ENCODE data around the gene TMC2. TPM values are rescaled to one million over a fixed set of nuclear protein-coding genes. Genes with fewer than 3 reads are reported as not detected.
"Not testable (repeated sequence)": the region's sequence is repeated elsewhere in the genome, so short reads cannot be mapped to it uniquely, and the experiment has no call there.

The TMC2 gene
- not detected for total RNA-seq (ENCODE audit: unreplicated experiment)
- long read RNA-seq = 0 reads

- no peaks in the 10 kb centered on the region for H3K9me3 Mint-ChIP-seq (ENCODE audit: unreplicated experiment)
- TF ChIP-seq, protein P1, sequence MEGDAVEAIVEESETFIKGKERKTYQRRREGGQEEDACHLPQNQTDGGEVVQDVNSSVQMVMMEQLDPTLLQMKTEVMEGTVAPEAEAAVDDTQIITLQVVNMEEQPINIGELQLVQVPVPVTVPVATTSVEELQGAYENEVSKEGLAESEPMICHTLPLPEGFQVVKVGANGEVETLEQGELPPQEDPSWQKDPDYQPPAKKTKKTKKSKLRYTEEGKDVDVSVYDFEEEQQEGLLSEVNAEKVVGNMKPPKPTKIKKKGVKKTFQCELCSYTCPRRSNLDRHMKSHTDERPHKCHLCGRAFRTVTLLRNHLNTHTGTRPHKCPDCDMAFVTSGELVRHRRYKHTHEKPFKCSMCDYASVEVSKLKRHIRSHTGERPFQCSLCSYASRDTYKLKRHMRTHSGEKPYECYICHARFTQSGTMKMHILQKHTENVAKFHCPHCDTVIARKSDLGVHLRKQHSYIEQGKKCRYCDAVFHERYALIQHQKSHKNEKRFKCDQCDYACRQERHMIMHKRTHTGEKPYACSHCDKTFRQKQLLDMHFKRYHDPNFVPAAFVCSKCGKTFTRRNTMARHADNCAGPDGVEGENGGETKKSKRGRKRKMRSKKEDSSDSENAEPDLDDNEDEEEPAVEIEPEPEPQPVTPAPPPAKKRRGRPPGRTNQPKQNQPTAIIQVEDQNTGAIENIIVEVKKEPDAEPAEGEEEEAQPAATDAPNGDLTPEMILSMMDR (IDR thresholded peaks at IDR 0.05; ENCODE audit: unreplicated experiment) = no peak
- no peak for DNase-seq (ENCODE audit: low spot score)
- no peaks in the 10 kb centered on the region for H3K36me3 Mint-ChIP-seq (ENCODE audit: low read depth, unreplicated experiment)
- no peak within 1 kb of the TSS for H3K4me3 Mint-ChIP-seq (ENCODE audit: unreplicated experiment)
- H3K27me3 Mint-ChIP-seq (ENCODE audit: unreplicated experiment) = peaks cover 1% of the 10 kb centered on the region
- peaks cover 2% of the 10 kb centered on the region for H3K4me1 Mint-ChIP-seq (ENCODE audit: unreplicated experiment)
- H3K27ac Mint-ChIP-seq (ENCODE audit: unreplicated experiment) = no peak within 1 kb of the TSS
Measured at GRCh38 chr20:2536560-2536986, at the start of gene TMC2. TSS of gene TMC2 (plus strand) at chr20:2536573. CDS start at chr20:2536622, 49 bp downstream.

GRCh38 chr20:2502808-2503384 is 33.5 kb upstream of the TMC2 start:
- not testable (repeated sequence) for H3K9me3 Mint-ChIP-seq (ENCODE audit: unreplicated experiment); H3K4me3 Mint-ChIP-seq (ENCODE audit: unreplicated experiment); DNase-seq (ENCODE audit: low spot score); H3K27ac Mint-ChIP-seq (ENCODE audit: unreplicated experiment); H3K27me3 Mint-ChIP-seq (ENCODE audit: unreplicated experiment)
- Mint-ChIP-seq H3K36me3 (ENCODE audit: low read depth, unreplicated experiment) (peaks cover 27% of the 10 kb centered on the region), H3K4me1 (ENCODE audit: unreplicated experiment) (peaks cover 12% of the 10 kb centered on the region)

DNA sequence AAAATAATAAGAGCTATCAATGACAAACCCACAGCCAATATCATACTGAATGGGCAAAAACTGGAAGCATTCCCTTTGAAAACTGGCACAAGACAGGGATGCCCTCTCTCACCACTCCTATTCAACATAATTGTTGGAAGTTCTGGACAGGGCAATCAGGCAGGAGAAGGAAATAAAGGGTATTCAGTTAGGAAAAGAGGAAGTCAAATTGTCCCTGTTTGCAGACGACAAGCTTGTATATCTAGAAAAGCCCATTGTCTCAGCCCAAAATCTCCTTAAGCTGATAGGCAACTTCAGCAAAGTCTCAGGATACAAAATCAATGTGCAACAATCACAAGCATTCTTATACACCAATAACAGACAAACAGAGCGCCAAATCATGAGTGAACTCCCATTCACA is 31.6 kb upstream of the TMC2 start:
- Mint-ChIP-seq H3K4me1 (ENCODE audit: unreplicated experiment) (peaks cover 18% of the 10 kb centered on the region), H3K36me3 (ENCODE audit: low read depth, unreplicated experiment) (peaks cover 17% of the 10 kb centered on the region)
- not testable (repeated sequence) for H3K27me3 Mint-ChIP-seq (ENCODE audit: unreplicated experiment); H3K9me3 Mint-ChIP-seq (ENCODE audit: unreplicated experiment); H3K4me3 Mint-ChIP-seq (ENCODE audit: unreplicated experiment); H3K27ac Mint-ChIP-seq (ENCODE audit: unreplicated experiment); DNase-seq (ENCODE audit: low spot score)

DNA sequence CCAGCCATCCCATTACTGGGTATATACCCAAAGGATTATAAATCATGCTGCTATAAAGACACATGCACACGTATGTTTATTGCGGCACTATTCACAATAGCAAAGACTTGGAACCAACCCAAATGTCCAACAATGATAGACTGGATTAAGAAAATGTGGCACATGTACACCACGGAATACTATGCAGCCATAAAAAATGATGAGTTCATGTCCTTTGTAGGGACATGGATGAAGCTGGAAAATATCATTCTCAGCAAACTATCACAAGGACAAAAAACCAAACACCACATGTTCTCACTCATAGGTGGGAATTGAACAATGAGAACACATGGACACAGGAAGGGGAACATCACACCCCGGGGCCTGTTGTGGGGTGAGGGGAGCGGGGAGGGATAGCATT is 29.9 kb upstream of the TMC2 start:
- DNase-seq (ENCODE audit: low spot score) = not testable (repeated sequence)

DNA sequence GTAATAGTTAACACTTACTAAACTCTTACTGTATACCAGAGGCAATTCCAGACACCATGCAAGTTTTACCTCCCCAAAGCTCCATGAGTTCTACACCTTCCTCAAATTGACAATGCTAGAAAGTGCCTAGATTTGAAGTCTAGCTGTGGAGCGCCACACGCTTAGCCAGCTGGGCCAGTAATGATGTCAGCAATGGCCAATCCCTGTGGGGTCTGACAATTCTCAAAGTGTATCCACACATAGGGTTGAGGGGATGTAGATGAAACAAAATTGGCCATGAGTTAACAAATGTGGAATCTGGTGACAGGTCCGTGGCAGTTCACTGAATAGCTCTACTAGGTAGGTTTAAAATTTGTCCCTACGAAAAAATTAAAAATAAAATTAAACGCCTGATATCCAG is 28.9 kb upstream of the TMC2 start:
- Mint-ChIP-seq H3K9me3 (ENCODE audit: unreplicated experiment) (no peaks in the 10 kb centered on the region), H3K27ac (ENCODE audit: unreplicated experiment) (no peak overlapping the region), H3K4me3 (ENCODE audit: unreplicated experiment) (peak overlapping the region; percentile 98), H3K4me1 (ENCODE audit: unreplicated experiment) (peaks cover 18% of the 10 kb centered on the region), H3K27me3 (ENCODE audit: unreplicated experiment) (peaks cover 5% of the 10 kb centered on the region), H3K36me3 (ENCODE audit: low read depth, unreplicated experiment) (peaks cover 6% of the 10 kb centered on the region)
- TF ChIP-seq, protein P1 (IDR thresholded peaks at IDR 0.05; ENCODE audit: unreplicated experiment) = no peak
- no peak for DNase-seq (ENCODE audit: low spot score)

More for the DNA sequence above, 29.9 kb upstream of the TMC2 start:
- H3K9me3 Mint-ChIP-seq (ENCODE audit: unreplicated experiment); H3K27me3 Mint-ChIP-seq (ENCODE audit: unreplicated experiment); H3K4me3 Mint-ChIP-seq (ENCODE audit: unreplicated experiment); H3K27ac Mint-ChIP-seq (ENCODE audit: unreplicated experiment); H3K36me3 Mint-ChIP-seq (ENCODE audit: low read depth, unreplicated experiment): not testable (repeated sequence)
- peaks cover 18% of the 10 kb centered on the region for H3K4me1 Mint-ChIP-seq (ENCODE audit: unreplicated experiment)

GRCh38 chr20:2507875-2508630 is 28.3 kb upstream of the TMC2 start:
- Mint-ChIP-seq H3K27me3 (ENCODE audit: unreplicated experiment) (peaks cover 2% of the 10 kb centered on the region), H3K4me3 (ENCODE audit: unreplicated experiment) (peak overlapping the region; percentile 98), H3K36me3 (ENCODE audit: low read depth, unreplicated experiment) (peaks cover 2% of the 10 kb centered on the region), H3K9me3 (ENCODE audit: unreplicated experiment) (no peaks in the 10 kb centered on the region), H3K27ac (ENCODE audit: unreplicated experiment) (peak overlapping the region; percentile 61), H3K4me1 (ENCODE audit: unreplicated experiment) (peaks cover 18% of the 10 kb centered on the region)
- DNase-seq (ENCODE audit: low spot score) = no peak
- TF ChIP-seq, protein P1 (IDR thresholded peaks at IDR 0.05; ENCODE audit: unreplicated experiment) = no peak

Measured in endothelial cell (in vitro differentiated cells).